HG02852 (cell line): ENCODE results near the gene TMEFF2.
"Not testable (repeated sequence)": the region's sequence is repeated elsewhere in the genome, so short reads cannot be mapped to it uniquely, and the experiment has no call there.

Experiments used
- ATAC-seq: cut with Tn5 transposase; IDR thresholded peaks from one replicate; pipeline ENCODE4 v1.9.1; 2021; ENCODE audit warnings: mild to moderate bottlenecking, moderate library complexity; ENCODE audit not compliant: unreplicated experiment

The TMEFF2 gene

GRCh38 chr2:192132604-192133003, 62.1 kb downstream of the TMEFF2 start:
- not testable (repeated sequence) for ATAC-seq

GRCh38 chr2:192130312-192130711, 64.4 kb downstream of the TMEFF2 start:
- ATAC-seq, result not testable (repeated sequence)

GRCh38 chr2:192128655-192129054, 66.1 kb downstream of the TMEFF2 start:
- no peak for ATAC-seq

- ATAC-seq, result no peak
Measured at GRCh38 chr2:192127434-192127833, 67.3 kb downstream of the TMEFF2 start.

GRCh38 chr2:192126912-192127311, 67.8 kb downstream of the TMEFF2 start:
- ATAC-seq, result no peak

- no peak for ATAC-seq
Measured at GRCh38 chr2:192126426-192126825, 68.3 kb downstream of the TMEFF2 start.

- no peak for ATAC-seq
Measured at GRCh38 chr2:192124571-192124970, 70.2 kb downstream of the TMEFF2 start.

- ATAC-seq, result no peak
Measured at GRCh38 chr2:192123847-192124246, 70.9 kb downstream of the TMEFF2 start.

GRCh38 chr2:192122946-192123345, 71.8 kb downstream of the TMEFF2 start:
- ATAC-seq, result no peak

- ATAC-seq, result no peak
Measured at GRCh38 chr2:192122141-192122540, 72.6 kb downstream of the TMEFF2 start.

- no peak for ATAC-seq
Measured at GRCh38 chr2:192119536-192119935, 75.2 kb downstream of the TMEFF2 start.

- ATAC-seq, result no peak
Measured at GRCh38 chr2:192117705-192118104, 77.0 kb downstream of the TMEFF2 start.

- ATAC-seq, result not testable (repeated sequence)
Measured at GRCh38 chr2:192111536-192111935, 83.2 kb downstream of the TMEFF2 start.

GRCh38 chr2:192099742-192100141, 95.0 kb downstream of the TMEFF2 start:
- ATAC-seq, result no peak

- ATAC-seq, result no peak
Measured at GRCh38 chr2:192098814-192099491, 95.8 kb downstream of the TMEFF2 start.

GRCh38 chr2:192091476-192091875, 103.3 kb downstream of the TMEFF2 start:
- no peak for ATAC-seq

GRCh38 chr2:192090911-192091310, 103.8 kb downstream of the TMEFF2 start:
- ATAC-seq, result no peak

- no peak for ATAC-seq
Measured at GRCh38 chr2:192087398-192087958, 107.3 kb downstream of the TMEFF2 start.

GRCh38 chr2:192082121-192082520, 112.6 kb downstream of the TMEFF2 start:
- ATAC-seq, result no peak

- ATAC-seq, result not testable (repeated sequence)
Measured at GRCh38 chr2:192080096-192080495, 114.6 kb downstream of the TMEFF2 start.

GRCh38 chr2:192073878-192074277, 120.9 kb downstream of the TMEFF2 start:
- ATAC-seq, result no peak

- ATAC-seq, result no peak
Measured at GRCh38 chr2:192072778-192073177, 122.0 kb downstream of the TMEFF2 start.

- ATAC-seq, result no peak
Measured at GRCh38 chr2:192072261-192072660, 122.5 kb downstream of the TMEFF2 start.
